SH-SY5Y (cell line): ENCODE results near the gene PRRC2B.

Experiments used
- GATA2 ChIP-seq: IDR thresholded peaks from 2 replicates; pipeline ENCODE4 v1.6.1; 2011; ENCODE audit warnings: mild to moderate bottlenecking, low read depth, low read length
- GATA3 ChIP-seq: IDR thresholded peaks from 2 replicates; pipeline ENCODE4 v1.6.1; 2011; ENCODE audit warnings: low read depth, mild to moderate bottlenecking, low read length, moderate library complexity

GRCh38 chr9:131420980-131421624 lies 27.2 kb downstream of the PRRC2B start:
- TF ChIP-seq GATA3 (no peak), GATA2 (no peak)
